Left lung (tissue), 10 donors: ENCODE measurements around the gene KIAA0408. TPM values are rescaled to one million over a fixed set of nuclear protein-coding genes. Genes with fewer than 3 reads are reported as not detected.

ENCODE experiments used
- ATAC-seq: fragments of 200-7000 bp; cut with Tn5 transposase; one replicate; pipeline ENCODE4 v1.9.1; 2020; ENCODE audit warnings: moderate library complexity
- DNase-seq, 4 donors: peaks; one replicate each; pipeline ENCODE4 v3.0.0-alpha.2; 2013 to 2020
- H3K27ac ChIP-seq, 2 donors: fragments of 200-600 bp; sonication (generic) in 1 of 2; one replicate each; pipeline versions ENCODE4 v1.5.0 to v1.8.0; 2020 to 2021
- H3K27me3 ChIP-seq, 2 donors: fragments of 200-600 bp; sonication (generic) in 1 of 2; one replicate each; pipeline versions ENCODE4 v1.5.0 to v1.8.0; 2020 to 2021
- H3K36me3 ChIP-seq, 2 donors: fragments of 200-600 bp; sonication (generic) in 1 of 2; one replicate each; pipeline versions ENCODE4 v1.5.0 to v1.8.0; 2020 to 2021
- H3K4me1 ChIP-seq, 2 donors: fragments of 200-600 bp; one replicate each; pipeline ENCODE4 v1.8.0; 2021
- H3K4me3 ChIP-seq, 2 donors: fragments of 200-600 bp; sonication (generic) in 1 of 2; one replicate each; pipeline versions ENCODE4 v1.5.0 to v1.8.0; 2020 to 2021; ENCODE audit warnings: mild to moderate bottlenecking in 1 of 2
- H3K9me3 ChIP-seq, 2 donors: fragments of 200-600 bp; sonication (generic) in 1 of 2; one replicate each; pipeline versions ENCODE4 v1.5.0 to v1.8.0; 2020 to 2021
- CTCF ChIP-seq, 2 donors: fragments of 200-600 bp; sonication (generic) in 1 of 2; IDR thresholded peaks; one replicate each; pipeline versions ENCODE4 v1.5.0 to v1.8.0; 2021; ENCODE audit warnings: antibody characterized with exemption in 2 of 2
- intact Hi-C, 2 donors: fragments of 100-400 bp; cut with DNase I; formaldehyde crosslinking; loops; one replicate each; pipeline versions ENCODE4 v1.11.2 to v1.14.2; 2022
- polyA plus RNA-seq, 6 donors: library from polyadenylated mRNA; unstranded; fragments of 120-200 nt; gene quantifications; one replicate each; pipeline ENCODE4 v1.2.1, GENCODE V29; 2013; ENCODE audit not compliant: insufficient read length in 6 of 6
- total RNA-seq, 2 donors: library from RNA; stranded (reverse); fragmentation: NEBNext Ultra II Directional; extraction: Animal tissue kit (Norgen Biotek cat#: 25700); gene quantifications; one replicate each; pipeline ENCODE4 v1.2.1, GENCODE V29; 2021
- donor health status: DM: no; HTN: yes; CAD: no.
- donor health status: DM: no; HTN: no; CAD: no.

Gene KIAA0408
- total and polyA plus RNA-seq, 8 donors: 19.1 to 53.4 (median 39.5) TPM

- peaks cover 0 to 6% of the 10 kb centered on the region in 2 donors for H3K9me3 ChIP-seq
- no peak for TF ChIP-seq CTCF (IDR thresholded peaks at IDR 0.05)
- DNase-seq (no peak), ATAC-seq (no peak)
- H3K36me3 ChIP-seq: no peaks in the 10 kb centered on the region
- peaks cover 0 to 4% of the 10 kb centered on the region in 2 donors for H3K4me1 ChIP-seq
- no peak overlapping the region for H3K4me3 ChIP-seq
- intact Hi-C loops: no loop called here
- H3K27me3 ChIP-seq: no peaks in the 10 kb centered on the region
- no peak overlapping the region for H3K27ac ChIP-seq
Measured at GRCh38 chr6:127475823-127476176, 16.6 kb upstream of the KIAA0408 start.

GRCh38 chr6:127475135-127475822 is 16.1 kb upstream of the KIAA0408 start:
- Histone ChIP-seq H3K4me3 (no peak overlapping the region), H3K27ac (no peak overlapping the region), H3K27me3 (no peaks in the 10 kb centered on the region), H3K4me1 (peaks cover 0 to 4% of the 10 kb centered on the region in 2 donors), H3K9me3 (peaks cover 0 to 6% of the 10 kb centered on the region in 2 donors), H3K36me3 (no peaks in the 10 kb centered on the region)
- no peak for TF ChIP-seq CTCF (IDR thresholded peaks at IDR 0.05)
- intact Hi-C loops: no loop called here
- DNase-seq: peak in 1 of 4 donors; percentile 75
- ATAC-seq: no peak

- H3K4me3 ChIP-seq: no peak overlapping the region
- peaks cover 0 to 6% of the 10 kb centered on the region in 2 donors for H3K9me3 ChIP-seq
- H3K36me3 ChIP-seq: no peaks in the 10 kb centered on the region
- no peak overlapping the region for H3K27ac ChIP-seq
- ATAC-seq (peak; percentile 78), DNase-seq (no peak)
- intact Hi-C loops: no loop called here
- peaks cover 0 to 4% of the 10 kb centered on the region in 2 donors for H3K4me1 ChIP-seq
- no peak for TF ChIP-seq CTCF (IDR thresholded peaks at IDR 0.05)
- H3K27me3 ChIP-seq: no peaks in the 10 kb centered on the region
Measured at GRCh38 chr6:127471379-127472255, 12.4 kb upstream of the KIAA0408 start.

GRCh38 chr6:127468936-127469335 is 9.7 kb upstream of the KIAA0408 start:
- Histone ChIP-seq H3K9me3 (no peaks in the 10 kb centered on the region), H3K27ac (no peak overlapping the region), H3K4me3 (no peak overlapping the region), H3K36me3 (no peaks in the 10 kb centered on the region), H3K4me1 (peaks cover 0 to 17% of the 10 kb centered on the region in 2 donors), H3K27me3 (no peaks in the 10 kb centered on the region)
- no peak for ATAC-seq
- TF ChIP-seq CTCF (IDR thresholded peaks at IDR 0.05): no peak
- DNase-seq: no peak
- intact Hi-C loops: loop anchor here in 1 of 2 donors (10.0 kb wide), 1 partner anchor 46 kb away; the partner anchor contains the start of gene MTCL3

- ATAC-seq: no peak
- H3K4me1 ChIP-seq: peaks cover 0 to 18% of the 10 kb centered on the region in 2 donors
- intact Hi-C loops: loop anchor here in 1 of 2 donors (10.0 kb wide), 1 partner anchor 48 kb away; the partner anchor contains the start of gene MTCL3
Measured at GRCh38 chr6:127466416-127466815, 7.2 kb upstream of the KIAA0408 start.

More at GRCh38 chr6:127466416-127466815, 7.2 kb upstream of the KIAA0408 start:
- Histone ChIP-seq H3K27ac (no peak overlapping the region), H3K9me3 (no peaks in the 10 kb centered on the region), H3K36me3 (no peaks in the 10 kb centered on the region), H3K4me3 (no peak overlapping the region), H3K27me3 (no peaks in the 10 kb centered on the region)
- DNase-seq: no peak
- no peak for TF ChIP-seq CTCF (IDR thresholded peaks at IDR 0.05)
